Measurements from ENCODE around the gene OXSM. TPM values are rescaled to one million over a fixed set of nuclear protein-coding genes. Genes with fewer than 3 reads are reported as not detected.
A peak's percentile ranks its signal among the peaks of the same experiment; 100 is the strongest.

Gene OXSM
- polyA plus RNA-seq (ENCODE audit: insufficient read length in 4 of 4) = 10 to 100 TPM; 19.5 to 22.2 (median 21.0) TPM

DNA sequence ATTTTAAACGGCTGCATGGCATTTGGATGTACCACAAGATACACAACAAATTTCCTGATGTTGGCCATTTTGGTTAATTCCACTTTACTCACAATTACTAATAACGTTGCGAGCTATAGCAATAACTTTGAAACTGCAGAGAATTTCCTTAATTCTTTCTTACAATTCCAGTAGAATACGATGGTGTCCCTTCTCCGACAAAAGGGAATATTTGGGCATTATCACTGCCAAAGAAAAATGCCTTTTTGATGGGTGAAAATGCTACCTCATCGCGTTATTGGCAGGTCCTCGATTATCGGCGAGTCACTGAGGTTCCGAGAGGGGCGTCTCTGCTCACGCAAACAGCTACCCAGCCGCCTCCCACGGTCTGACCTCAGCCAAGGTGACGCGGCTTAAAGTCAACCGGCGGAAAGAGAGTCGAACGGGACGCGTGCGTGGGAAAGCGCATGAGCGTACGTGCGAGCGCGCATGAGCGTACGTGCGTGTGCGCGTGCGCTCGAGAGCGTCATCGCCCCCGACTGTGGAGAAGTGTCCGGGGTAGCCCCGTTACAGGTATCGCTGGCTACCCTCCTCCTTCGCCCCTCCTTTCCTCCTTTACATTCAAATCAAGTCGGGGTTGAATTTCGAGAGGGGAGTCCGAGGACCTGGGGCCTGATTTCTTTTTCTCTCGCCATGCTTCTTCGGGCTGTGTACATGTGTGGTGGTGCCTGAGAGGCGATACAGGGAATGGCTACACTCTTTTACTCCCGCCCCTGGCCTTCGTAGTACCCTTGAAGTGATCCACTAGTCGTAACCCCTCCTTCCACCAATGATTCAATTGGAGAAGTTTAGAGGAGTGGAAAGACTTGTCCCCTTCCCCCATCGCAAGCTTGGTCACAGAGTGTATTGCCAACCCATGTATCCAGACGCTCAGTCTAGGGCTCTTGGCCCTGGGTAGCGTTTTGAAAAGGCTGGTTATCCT is at the start of gene OXSM:
Gene OXSM, plus strand, starts transcription at position 495 of the 961 bp plus-strand sequence. CDS start 931 bp downstream, outside the sequence.
- peak; percentile 76 to 84 (median 79) for DNase-seq (ENCODE audit: low read depth in 4 of 4, low spot score in 3 of 4)

GRCh38 chr3:25744470-25744869 is 45.4 kb upstream of the OXSM start:
- DNase-seq (ENCODE audit: low read depth in 4 of 4, low spot score in 3 of 4) = no peak

DNA sequence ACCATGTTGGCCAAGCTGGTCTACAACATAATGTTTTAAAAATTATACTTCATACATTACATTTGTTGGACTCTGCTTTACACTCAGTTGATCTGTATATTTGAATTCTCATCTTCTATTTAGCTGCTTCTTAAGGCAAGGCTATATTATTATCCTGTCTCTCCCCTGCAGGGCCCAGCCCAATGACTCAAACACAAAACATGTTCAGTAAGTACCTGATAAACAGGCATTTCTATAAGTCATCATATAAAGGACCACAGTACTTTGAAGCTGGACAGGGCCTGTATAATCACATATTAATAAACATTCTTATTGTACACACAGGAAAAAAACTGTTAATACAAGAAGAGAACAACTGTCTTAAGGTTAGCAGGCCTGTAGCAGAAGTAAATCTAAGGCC is 42.9 kb upstream of the OXSM start:
- DNase-seq (ENCODE audit: low read depth in 4 of 4, low spot score in 3 of 4) = no peak

- DNase-seq (ENCODE audit: low read depth in 4 of 4, low spot score in 3 of 4) = no peak
These were observed 41.7 kb upstream of the OXSM start for GRCh38 chr3:25748189-25748588.

GRCh38 chr3:25749031-25749581 is 40.8 kb upstream of the OXSM start:
- no peak for DNase-seq (ENCODE audit: low read depth in 4 of 4, low spot score in 3 of 4)

DNA sequence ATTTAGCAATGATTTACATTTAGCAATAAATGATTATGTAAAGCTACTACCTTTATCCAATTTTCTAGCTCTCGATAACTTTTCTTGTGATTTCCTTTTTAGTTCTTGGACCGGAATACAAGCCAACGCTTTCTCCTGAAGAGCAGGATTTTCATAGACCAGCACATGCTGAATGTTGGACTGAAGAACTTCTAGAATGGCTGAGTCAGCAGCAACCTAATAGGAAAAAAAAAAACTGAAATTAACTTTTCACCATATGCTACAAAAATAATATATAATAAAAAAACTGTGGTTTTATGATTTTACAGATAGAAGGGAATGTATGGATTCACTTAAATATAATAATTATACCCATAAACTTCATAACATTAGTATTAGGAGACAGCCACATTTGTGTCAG is 38.8 kb upstream of the OXSM start:
- no peak for DNase-seq (ENCODE audit: low read depth in 4 of 4, low spot score in 3 of 4)

DNA sequence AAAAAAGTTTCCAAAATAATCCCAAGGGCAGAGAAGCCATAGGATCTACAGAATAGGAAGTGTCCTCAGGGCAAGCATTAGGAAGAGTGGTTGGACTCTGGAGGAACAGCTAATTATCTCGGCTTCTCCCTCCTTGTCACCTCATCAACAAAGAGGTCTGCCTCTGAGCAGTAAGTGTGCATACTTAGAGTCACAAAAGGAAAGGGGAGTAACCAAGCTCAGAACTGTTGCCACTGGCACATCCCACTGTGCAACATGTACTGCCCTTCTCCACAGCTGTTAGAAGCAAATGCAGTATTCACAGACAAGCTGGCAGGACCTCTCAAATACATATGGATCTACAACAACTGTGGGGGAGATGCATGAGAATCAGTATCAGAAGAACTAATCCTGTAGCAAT is 38.2 kb upstream of the OXSM start:
- DNase-seq (ENCODE audit: low read depth in 4 of 4, low spot score in 3 of 4) = no peak

- no peak for DNase-seq (ENCODE audit: low read depth in 4 of 4, low spot score in 3 of 4)
These were observed 21.0 kb upstream of the OXSM start for GRCh38 chr3:25768851-25769250.

- no peak for DNase-seq (ENCODE audit: low read depth in 4 of 4, low spot score in 3 of 4)
These were observed 14.0 kb upstream of the OXSM start for GRCh38 chr3:25775936-25776335.

- no peak for DNase-seq (ENCODE audit: low read depth in 4 of 4, low spot score in 3 of 4)
These were observed 9.3 kb upstream of the OXSM start for GRCh38 chr3:25780618-25781017.

DNA sequence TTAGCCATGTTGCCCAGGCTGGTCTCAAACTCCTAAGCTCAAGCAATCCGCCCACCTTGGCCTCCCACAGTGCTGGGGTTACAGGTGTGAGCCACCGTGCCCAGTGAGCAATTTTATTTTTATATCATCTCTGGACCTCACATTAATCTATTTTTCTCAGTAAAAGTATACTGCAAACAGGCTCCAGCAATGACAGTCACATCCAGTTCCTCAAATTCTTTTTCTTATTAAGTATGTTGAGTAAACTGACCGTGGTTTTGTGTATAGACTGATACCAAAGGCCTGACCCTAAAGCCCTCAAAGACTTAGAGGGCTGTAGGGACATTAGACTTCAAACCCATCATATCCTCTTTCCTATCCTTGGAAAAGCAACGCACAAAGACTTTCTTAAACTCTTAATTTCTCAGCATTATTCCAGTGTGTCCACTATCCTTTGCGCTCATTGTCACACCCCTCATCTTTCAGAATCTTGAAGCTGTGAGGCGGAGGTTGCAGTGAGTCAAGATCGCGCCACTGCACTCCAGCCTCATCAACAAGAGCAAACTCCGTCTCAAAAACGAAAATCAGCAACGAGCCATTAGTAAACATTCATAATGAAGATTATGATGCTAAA is 8.6 kb upstream of the OXSM start:
- DNase-seq (ENCODE audit: low read depth in 4 of 4, low spot score in 3 of 4) = no peak

- no peak for DNase-seq (ENCODE audit: low read depth in 4 of 4, low spot score in 3 of 4)
These were observed 7.9 kb upstream of the OXSM start for GRCh38 chr3:25781758-25782594.

GRCh38 chr3:25782636-25782937 is 7.3 kb upstream of the OXSM start:
- no peak for DNase-seq (ENCODE audit: low read depth in 4 of 4, low spot score in 3 of 4)

GRCh38 chr3:25782938-25783660 is 6.8 kb upstream of the OXSM start, which contains the start of gene NGLY1:
Gene NGLY1, minus strand, starts transcription at chr3:25783443. Its CDS starts 53 bp downstream, at chr3:25783390.
- DNase-seq (ENCODE audit: low read depth in 4 of 4, low spot score in 3 of 4) = peak; percentile 61 to 65 (median 63)

DNA sequence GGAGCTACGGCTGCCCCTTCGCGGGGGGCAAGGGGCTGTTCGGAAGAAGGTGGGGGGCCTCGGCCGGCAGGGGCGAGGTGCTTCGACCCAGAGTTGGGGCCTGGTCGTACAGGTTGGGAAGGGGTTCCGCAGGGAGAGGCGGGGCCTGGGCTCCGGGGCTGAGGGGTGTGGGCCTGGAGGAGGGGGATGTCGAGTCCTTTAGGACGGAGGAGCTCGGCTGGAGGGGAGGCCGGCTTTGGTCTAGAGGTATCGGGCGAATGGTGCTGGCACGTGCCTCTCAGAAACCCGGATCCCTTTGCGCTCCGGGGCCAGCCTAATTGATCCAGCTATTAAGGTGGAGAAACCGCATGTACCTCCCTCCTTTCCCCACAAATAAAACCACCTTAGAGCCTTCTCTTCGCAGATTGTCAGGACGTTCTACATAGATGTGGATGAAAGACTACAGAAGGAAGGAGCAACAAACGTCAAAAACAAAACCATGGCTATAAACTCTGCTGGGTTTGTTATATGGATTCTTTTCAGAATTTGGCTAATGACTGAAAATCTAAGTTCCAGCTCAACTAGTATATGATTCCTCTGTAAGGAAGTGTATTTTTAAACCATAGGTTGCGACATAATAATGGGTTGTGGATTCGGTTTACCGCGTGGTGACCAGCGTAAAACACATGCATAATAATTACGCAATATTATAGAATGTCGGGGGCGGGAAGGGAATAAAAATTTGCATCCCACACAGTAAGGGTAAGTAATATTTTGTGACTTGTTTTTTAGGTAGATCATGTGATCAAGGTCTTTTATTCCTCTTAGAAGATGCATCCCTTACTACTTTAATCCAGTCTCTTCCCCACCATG is 6.0 kb upstream of the OXSM start:
- DNase-seq (ENCODE audit: low read depth in 4 of 4, low spot score in 3 of 4) = peak in 3 of 4 donors; percentile 29 to 63 (median 32)

- no peak for DNase-seq (ENCODE audit: low read depth in 4 of 4, low spot score in 3 of 4)
These were observed 4.9 kb upstream of the OXSM start for GRCh38 chr3:25784971-25785370.

GRCh38 chr3:25785826-25786225 is 4.1 kb upstream of the OXSM start:
- no peak for DNase-seq (ENCODE audit: low read depth in 4 of 4, low spot score in 3 of 4)

DNA sequence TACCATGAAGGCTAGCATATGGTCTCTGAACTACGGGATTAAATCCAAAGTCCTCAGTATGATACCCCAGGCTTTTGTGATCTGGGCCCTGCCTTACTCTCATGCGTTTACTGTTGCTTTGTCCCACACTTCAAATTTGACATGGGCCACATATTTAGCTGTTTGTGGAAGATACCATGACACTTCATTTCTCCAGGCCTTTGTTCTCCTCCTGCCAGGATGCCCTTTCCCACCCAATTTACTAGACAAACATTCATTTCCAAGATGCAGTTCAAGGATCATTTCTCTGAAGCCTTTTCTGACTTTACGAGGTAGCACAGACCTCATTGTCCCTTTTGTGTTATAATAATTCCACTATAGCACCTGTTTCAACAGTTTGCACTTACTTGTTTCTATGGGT is 2.2 kb upstream of the OXSM start:
- no peak for DNase-seq (ENCODE audit: low read depth in 4 of 4, low spot score in 3 of 4)

DNA sequence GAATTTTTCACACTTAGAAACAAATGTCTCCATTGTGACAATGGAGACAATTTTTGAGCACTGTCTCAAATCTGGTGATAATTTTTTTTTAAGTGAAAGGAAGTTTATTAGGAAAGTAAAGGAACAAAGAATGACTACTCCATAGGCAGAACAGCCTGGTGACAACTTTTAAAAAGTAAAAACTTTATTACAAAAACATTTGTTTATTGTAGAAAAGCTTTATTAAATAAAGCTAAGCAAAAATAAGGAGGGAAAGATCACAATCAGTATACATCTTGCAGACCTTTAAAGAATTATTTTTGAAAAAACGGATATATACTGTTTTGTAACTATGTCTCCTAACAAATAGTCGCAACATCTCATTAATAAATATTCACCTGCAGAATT is 688 bp upstream of the OXSM start:
- no peak for DNase-seq (ENCODE audit: low read depth in 4 of 4, low spot score in 3 of 4)
